H1 (cell line): ENCODE results near the gene ACVR1. TPM values are rescaled to one million over a fixed set of nuclear protein-coding genes. Genes with fewer than 3 reads are reported as not detected.

Experiments used
- ASH2L ChIP-seq: fragments of 200-600, 300-600 bp; sonication (generic); IDR thresholded peaks from one replicate; pipeline ENCODE4 v1.7.1; 2017; ENCODE audit warnings: low read length
- ATF2 ChIP-seq: IDR thresholded peaks from 2 replicates; pipeline ENCODE4 v1.6.1; 2012; ENCODE audit warnings: low read length, inconsistent platforms
- polyA plus RNA-seq, 7 experiments: library from polyadenylated mRNA; depleted of rRNA in 3 of 7; stranded (reverse) in 5 of 7; unstranded in 2 of 7; fragments of >200 nt in 5 of 7; fragments of 200-250 nt in 2 of 7; gene quantifications; 1 replicate in 5 of 7; 2 replicates in 1 of 7; 4 replicates in 1 of 7; pipeline versions ENCODE4 v1.2.1 to v1.2.3, GENCODE V29; 2011 to 2013; ENCODE audit warnings: missing spikeins in 2 of 7, mixed read lengths in 2 of 7
- total RNA-seq: library from RNA; stranded (reverse); fragmentation: NEBNext Ultra II Directional; extraction: Animal tissue kit (Norgen Biotek cat#: 25700); gene quantifications from 2 replicates; pipeline ENCODE4 v1.2.1, GENCODE V29; 2021

The ACVR1 gene
- total and polyA plus RNA-seq, 2 of the 8 experiments (the other 6 are each of a cell fraction or from before 2014, with no cell fraction given), result 8.5 to 17.7 TPM

GRCh38 chr2:157868993-157869392 lies 7.1 kb downstream of the ACVR1 start (continued):
- TF ChIP-seq ATF2 (no peak), ASH2L (no peak)
